ENCODE measurements around the gene TMTC1. TPM values are rescaled to one million over a fixed set of nuclear protein-coding genes. Genes with fewer than 3 reads are reported as not detected.

TMTC1 gene
- polyA plus RNA-seq, 3 donors from 2014 or later = not detected

DNA sequence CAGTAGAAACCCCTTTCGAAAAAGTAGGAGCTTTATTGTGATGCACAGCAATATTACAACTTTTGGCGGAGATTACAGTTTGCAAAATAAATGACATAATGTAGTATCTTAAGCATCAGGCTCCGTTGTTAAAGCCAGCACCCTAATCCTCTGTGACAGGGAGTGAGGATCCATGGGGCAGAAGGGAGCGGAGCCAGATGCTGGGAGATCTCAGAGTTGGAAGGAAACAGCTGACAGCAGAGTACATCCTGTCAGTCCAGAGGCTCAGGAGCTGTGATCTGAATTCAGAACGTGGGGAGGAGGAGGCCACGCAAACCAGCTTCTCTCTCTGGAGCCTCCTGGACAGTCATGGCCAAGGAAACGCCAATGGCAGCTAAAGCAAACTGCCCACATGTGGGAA is 55.7 kb downstream of the TMTC1 start:
- DNase-seq = no peak
- H3K4me1 Mint-ChIP-seq = no peaks in the 10 kb centered on the region
- H3K27me3 Mint-ChIP-seq (ENCODE audit: low read depth in 3 of 3) = peaks cover 0 to 2% (median 0%) of the 10 kb centered on the region in 3 donors
- H3K36me3 Mint-ChIP-seq = no peaks in the 10 kb centered on the region
- peaks cover 0 to 2% (median 0%) of the 10 kb centered on the region in 6 donors for H3K9me3 Mint-ChIP-seq
- H3K4me3 Mint-ChIP-seq = no peak overlapping the region
- H3K27ac Mint-ChIP-seq = no peak overlapping the region

DNA sequence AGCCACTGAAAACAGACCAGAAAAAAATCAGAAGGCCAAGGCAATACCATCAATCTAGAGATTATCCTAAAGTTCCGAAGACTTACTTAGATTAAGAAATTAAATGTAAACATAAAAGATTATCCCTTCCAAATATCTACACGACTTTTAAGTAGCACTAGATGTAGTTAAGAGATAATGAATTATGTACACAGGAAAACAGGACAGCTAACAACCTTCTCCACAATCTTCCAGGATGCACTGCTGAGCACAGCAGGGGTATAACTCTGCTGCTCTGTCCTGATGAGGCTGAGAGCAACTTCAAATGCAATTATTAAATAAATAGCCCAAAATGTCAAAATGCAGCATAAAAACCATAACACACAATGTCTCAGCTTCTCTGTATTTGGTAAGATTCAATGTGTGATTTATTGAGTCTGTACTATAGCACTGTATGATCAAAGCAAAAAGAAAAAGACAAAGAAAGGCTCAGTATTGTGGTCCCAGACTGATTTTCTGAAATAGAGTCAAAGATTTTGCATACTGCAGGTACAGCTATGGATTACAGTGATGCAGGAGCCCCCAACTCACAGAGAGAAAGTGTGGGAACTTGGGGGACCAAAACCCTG is 56.9 kb downstream of the TMTC1 start:
- Mint-ChIP-seq H3K36me3 (no peaks in the 10 kb centered on the region), H3K27me3 (ENCODE audit: low read depth in 3 of 3) (peaks cover 0 to 2% (median 0%) of the 10 kb centered on the region in 3 donors), H3K9me3 (peaks cover 0 to 2% (median 0%) of the 10 kb centered on the region in 6 donors), H3K4me1 (no peaks in the 10 kb centered on the region), H3K4me3 (no peak overlapping the region), H3K27ac (no peak overlapping the region)
- no peak for DNase-seq

DNA sequence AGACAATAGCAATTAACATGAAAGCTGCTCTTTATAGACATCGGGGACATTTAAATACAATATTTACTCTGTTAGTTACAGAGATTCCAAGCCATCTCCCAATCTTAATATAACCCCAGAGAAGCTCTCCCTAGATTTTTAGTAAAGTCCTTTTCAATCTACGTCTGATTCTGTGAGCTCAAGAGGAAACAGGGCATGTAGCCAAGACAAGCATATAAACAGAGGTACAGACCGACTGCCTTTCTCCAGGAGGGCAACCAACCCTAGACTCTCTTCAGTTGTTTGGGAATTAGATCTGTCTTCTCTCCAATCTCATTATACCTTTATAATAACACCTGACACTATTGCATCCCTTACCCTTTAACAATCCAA is 57.4 kb downstream of the TMTC1 start:
- DNase-seq = no peak
- Mint-ChIP-seq H3K27ac (no peak overlapping the region), H3K4me3 (no peak overlapping the region), H3K4me1 (no peaks in the 10 kb centered on the region), H3K36me3 (no peaks in the 10 kb centered on the region), H3K27me3 (ENCODE audit: low read depth in 3 of 3) (peaks cover 0 to 2% (median 0%) of the 10 kb centered on the region in 3 donors), H3K9me3 (peaks cover 0 to 2% (median 0%) of the 10 kb centered on the region in 6 donors)

DNA sequence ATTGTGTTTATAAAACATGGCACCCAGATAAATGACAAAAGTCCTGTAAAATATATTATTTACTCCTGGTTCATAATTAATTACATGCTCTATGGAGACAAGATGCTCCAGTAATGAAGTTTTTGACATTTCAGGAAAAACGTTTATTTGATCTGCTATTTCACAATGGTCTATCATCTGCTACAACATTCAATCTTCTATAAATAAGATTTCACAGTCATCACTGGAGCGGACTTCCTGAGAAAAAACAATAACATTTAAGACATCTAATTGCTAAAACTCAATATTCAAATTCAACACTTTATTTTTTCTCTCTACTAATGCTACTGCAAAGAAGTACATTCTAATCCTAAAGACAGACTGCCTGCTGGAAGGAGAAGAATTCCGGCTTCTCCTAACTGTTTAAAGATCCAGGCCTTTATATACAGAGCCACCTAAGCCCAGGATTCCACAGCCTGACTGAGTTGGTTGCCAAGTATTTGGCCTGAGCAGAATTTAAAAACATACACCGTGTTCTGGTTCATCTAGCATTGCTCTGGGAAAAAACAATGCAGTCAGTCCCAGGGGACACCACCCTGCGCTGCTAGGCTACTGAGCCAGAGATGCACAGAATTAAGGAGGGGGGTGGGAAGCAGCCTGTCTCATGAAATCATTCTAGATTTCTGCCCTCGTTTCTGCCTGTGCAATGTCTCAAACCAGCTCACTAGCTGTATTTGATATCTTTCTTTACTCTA is 58.0 kb downstream of the TMTC1 start:
- no peaks in the 10 kb centered on the region for H3K36me3 Mint-ChIP-seq
- DNase-seq = no peak
- no peaks in the 10 kb centered on the region for H3K4me1 Mint-ChIP-seq
- no peak overlapping the region for H3K27ac Mint-ChIP-seq
- H3K9me3 Mint-ChIP-seq = peaks cover 0 to 2% (median 0%) of the 10 kb centered on the region in 6 donors
- H3K27me3 Mint-ChIP-seq (ENCODE audit: low read depth in 3 of 3) = peaks cover 0 to 2% (median 0%) of the 10 kb centered on the region in 3 donors
- H3K4me3 Mint-ChIP-seq = no peak overlapping the region

DNA sequence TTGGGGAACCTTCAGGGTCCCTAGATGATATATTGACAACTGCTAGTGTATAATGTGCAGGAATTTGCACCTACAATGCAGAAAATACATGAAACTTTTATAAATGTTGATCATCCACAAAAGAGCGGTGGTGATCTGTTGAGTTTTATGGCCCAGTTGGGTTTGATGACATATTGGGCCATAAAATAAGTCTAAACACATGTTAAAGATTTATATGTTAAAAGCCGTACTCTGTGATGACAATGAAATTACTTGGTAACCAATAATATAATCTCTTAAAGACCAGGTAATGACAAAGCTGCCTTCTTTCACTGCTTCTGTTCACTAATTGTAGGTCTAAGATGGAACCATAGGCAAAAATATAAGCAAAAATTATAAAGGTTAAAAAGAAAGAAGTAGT is 61.6 kb downstream of the TMTC1 start:
- DNase-seq = no peak
- H3K27me3 Mint-ChIP-seq (ENCODE audit: low read depth in 3 of 3) = peaks cover 0 to 2% (median 0%) of the 10 kb centered on the region in 3 donors
- H3K27ac Mint-ChIP-seq = no peak overlapping the region
- no peak overlapping the region for H3K4me3 Mint-ChIP-seq
- no peaks in the 10 kb centered on the region for H3K9me3 Mint-ChIP-seq
- H3K36me3 Mint-ChIP-seq = no peaks in the 10 kb centered on the region
- no peaks in the 10 kb centered on the region for H3K4me1 Mint-ChIP-seq

DNA sequence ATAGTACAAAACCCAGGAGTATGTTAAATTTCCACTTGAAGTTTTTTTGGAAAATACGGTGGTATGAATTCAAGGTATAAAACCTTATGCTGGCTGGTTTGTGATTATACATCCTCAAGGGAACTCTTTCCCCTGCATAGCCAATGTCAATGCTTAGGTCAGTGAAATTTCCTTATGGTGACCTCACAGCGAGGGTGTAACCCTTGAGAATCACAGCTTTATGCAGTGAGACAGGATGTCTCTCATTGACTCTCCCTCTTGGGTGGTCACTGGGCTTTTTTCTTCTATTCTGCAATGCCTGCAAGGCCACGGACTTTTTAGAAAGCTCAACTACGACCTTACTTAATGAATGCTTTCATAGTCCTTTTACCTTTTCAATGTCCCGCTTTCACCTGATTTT is 64.4 kb downstream of the TMTC1 start:
- peaks cover 0 to 4% (median 0%) of the 10 kb centered on the region in 3 donors for H3K27me3 Mint-ChIP-seq (ENCODE audit: low read depth in 3 of 3)
- no peak for DNase-seq
- H3K4me3 Mint-ChIP-seq = no peak overlapping the region
- H3K27ac Mint-ChIP-seq = no peak overlapping the region
- no peaks in the 10 kb centered on the region for H3K4me1 Mint-ChIP-seq
- no peaks in the 10 kb centered on the region for H3K9me3 Mint-ChIP-seq
- H3K36me3 Mint-ChIP-seq = no peaks in the 10 kb centered on the region

DNA sequence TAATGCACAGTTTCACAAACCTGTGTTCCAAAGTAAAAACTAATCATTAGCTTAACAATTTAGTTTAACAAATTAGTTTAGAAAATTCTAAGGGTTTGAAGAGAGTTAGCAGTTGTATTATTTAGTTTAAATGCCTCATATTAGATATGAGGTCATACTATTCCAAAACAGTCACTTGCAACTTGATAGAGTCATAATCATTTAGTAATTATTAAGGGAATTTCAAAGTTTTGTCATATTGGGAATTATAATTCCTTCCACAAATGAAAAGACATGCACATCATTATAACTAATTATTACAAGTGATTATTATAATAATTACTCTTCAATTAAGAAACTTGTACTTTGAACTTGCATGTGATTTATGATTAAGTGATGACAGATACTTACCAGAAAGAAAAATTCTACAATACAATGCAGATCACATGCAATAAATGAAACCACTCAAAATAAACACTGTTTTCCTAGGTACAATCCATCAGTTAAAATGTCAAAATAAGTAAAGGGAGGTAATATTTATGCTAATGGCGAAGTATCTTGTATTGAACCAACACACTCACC is 66.1 kb downstream of the TMTC1 start:
- Mint-ChIP-seq H3K4me1 (no peaks in the 10 kb centered on the region), H3K27me3 (ENCODE audit: low read depth in 3 of 3) (peaks cover 0 to 4% (median 0%) of the 10 kb centered on the region in 3 donors), H3K36me3 (no peaks in the 10 kb centered on the region), H3K9me3 (peaks cover 0 to 2% (median 0%) of the 10 kb centered on the region in 6 donors), H3K27ac (no peak overlapping the region), H3K4me3 (no peak overlapping the region)
- no peak for DNase-seq

DNA sequence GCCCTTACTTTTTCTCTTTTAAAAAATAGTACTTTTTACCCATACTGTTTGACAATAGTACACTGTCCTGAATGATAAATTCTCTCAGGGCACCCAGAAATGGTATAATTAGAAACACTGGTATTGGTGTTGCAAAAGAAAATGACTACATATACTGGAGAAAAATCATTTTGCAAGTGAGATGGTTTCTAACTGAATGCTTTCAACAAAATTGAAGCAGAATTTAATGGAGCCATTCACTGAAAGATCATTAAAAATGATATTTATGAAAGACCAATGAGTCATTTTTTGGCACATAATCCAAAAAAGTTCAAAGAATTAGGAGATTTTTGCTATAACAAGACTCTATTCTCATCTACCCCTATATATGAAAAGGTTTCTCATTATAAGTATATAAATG is 68.8 kb downstream of the TMTC1 start:
- Mint-ChIP-seq H3K36me3 (no peaks in the 10 kb centered on the region), H3K9me3 (peaks cover 0 to 2% (median 0%) of the 10 kb centered on the region in 6 donors), H3K27me3 (ENCODE audit: low read depth in 3 of 3) (peaks cover 0 to 4% (median 0%) of the 10 kb centered on the region in 3 donors), H3K4me1 (no peaks in the 10 kb centered on the region), H3K27ac (no peak overlapping the region), H3K4me3 (no peak overlapping the region)
- no peak for DNase-seq

DNA sequence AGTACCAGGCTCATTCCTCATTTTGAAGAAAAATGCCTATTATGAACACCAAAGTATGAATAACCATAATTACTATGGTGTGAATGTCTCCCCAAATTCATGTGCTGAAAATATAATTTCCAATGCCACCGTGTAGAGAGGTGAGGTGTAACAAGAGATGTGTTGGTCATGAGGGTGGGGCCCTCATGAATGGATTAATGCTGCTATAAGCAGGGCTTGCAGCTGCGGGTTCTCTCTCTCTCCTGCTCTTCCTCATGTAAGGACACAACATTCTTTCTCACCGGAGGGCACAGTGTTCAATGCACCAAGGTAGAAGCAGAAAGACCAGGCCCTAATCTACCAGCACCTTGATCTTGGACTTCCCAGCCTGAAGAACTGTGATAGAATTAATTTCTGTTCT is 70.0 kb downstream of the TMTC1 start:
- DNase-seq = no peak
- no peak overlapping the region for H3K4me3 Mint-ChIP-seq
- H3K27ac Mint-ChIP-seq = no peak overlapping the region
- no peaks in the 10 kb centered on the region for H3K36me3 Mint-ChIP-seq
- peaks cover 0 to 2% (median 0%) of the 10 kb centered on the region in 3 donors for H3K27me3 Mint-ChIP-seq (ENCODE audit: low read depth in 3 of 3)
- H3K9me3 Mint-ChIP-seq = peaks cover 0 to 2% (median 0%) of the 10 kb centered on the region in 6 donors
- H3K4me1 Mint-ChIP-seq = no peaks in the 10 kb centered on the region

DNA sequence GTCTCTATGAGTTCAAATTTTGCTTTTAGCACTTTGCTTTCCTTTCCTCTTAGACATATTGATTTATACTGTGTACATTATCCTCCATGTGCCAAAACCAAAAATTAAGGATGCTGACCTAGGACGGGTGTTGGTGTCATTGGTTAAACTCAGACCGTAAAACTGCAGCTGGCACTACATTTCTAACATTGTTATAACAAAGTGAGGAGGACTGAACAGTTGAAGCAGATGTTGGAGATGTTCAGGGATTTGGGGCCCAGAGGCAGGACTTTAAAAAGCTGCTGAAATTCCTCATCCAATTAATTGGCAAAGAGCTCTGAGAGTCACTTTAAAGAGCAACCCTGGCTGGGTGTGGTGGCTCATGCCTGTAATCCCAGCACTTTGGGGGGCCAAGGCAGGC is 72.4 kb downstream of the TMTC1 start:
- no peak for DNase-seq
- Mint-ChIP-seq H3K27ac (no peak overlapping the region), H3K4me1 (no peaks in the 10 kb centered on the region), H3K36me3 (no peaks in the 10 kb centered on the region), H3K9me3 (peaks cover 0 to 4% (median 0%) of the 10 kb centered on the region in 6 donors), H3K4me3 (no peak overlapping the region), H3K27me3 (ENCODE audit: low read depth in 3 of 3) (peaks cover 0 to 2% (median 2%) of the 10 kb centered on the region in 3 donors)

DNA sequence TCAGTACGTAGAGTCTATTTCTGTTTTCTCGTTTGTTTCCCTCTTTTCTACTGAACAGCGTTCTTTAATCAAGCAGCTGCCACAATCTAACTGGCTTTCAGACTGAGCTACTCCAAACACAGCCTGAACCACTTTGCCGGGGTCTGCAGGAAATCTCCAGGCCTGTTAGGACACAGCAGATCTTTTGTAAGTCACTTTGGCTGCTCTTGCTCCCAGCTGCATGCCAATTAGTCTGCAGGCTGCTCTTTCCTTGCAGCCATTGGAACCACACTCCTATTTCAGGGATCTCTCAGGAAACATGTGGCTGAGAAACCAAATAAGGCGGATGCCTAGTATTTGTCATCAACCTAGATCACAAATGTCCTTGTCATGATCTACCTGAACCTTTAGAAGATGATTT is 73.6 kb downstream of the TMTC1 start:
- peaks cover 0 to 4% (median 0%) of the 10 kb centered on the region in 6 donors for H3K9me3 Mint-ChIP-seq
- no peak overlapping the region for H3K27ac Mint-ChIP-seq
- DNase-seq = no peak

DNA sequence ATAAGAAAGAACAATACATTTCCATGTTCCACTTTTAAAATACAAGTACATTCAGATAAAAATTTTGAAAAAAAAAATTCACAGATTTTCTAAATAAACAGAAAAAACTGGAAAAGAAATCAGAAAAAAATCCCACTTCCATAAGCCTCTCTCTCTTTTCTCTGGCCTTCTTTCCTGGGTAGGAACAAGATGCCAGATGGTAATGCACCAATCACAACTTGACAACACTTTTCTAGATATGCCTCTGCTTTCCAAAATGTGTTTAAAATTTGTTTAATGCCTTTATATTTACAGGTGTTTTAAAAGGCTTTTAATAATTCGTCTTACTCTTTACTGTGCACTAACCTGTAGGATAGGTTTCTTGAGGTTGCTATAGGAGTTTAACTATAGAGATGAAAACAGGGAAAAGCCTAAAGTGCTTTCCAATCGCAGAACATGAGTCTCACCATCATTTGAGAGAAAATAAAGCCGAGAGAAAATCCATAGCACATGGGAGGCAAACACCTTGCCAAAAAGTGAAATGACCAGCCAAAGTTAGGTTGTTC is 74.2 kb downstream of the TMTC1 start:
- no peaks in the 10 kb centered on the region for H3K4me1 Mint-ChIP-seq
- H3K36me3 Mint-ChIP-seq = no peaks in the 10 kb centered on the region
- no peak for DNase-seq
- peaks cover 0 to 2% (median 0%) of the 10 kb centered on the region in 3 donors for H3K27me3 Mint-ChIP-seq (ENCODE audit: low read depth in 3 of 3)
- no peak overlapping the region for H3K4me3 Mint-ChIP-seq
- H3K9me3 Mint-ChIP-seq = peaks cover 0 to 4% (median 0%) of the 10 kb centered on the region in 6 donors
- H3K27ac Mint-ChIP-seq = no peak overlapping the region

More for the DNA sequence above, 73.6 kb downstream of the TMTC1 start:
- no peak overlapping the region for H3K4me3 Mint-ChIP-seq
- H3K4me1 Mint-ChIP-seq = no peaks in the 10 kb centered on the region
- no peaks in the 10 kb centered on the region for H3K36me3 Mint-ChIP-seq
- peaks cover 0 to 2% (median 0%) of the 10 kb centered on the region in 3 donors for H3K27me3 Mint-ChIP-seq (ENCODE audit: low read depth in 3 of 3)

DNA sequence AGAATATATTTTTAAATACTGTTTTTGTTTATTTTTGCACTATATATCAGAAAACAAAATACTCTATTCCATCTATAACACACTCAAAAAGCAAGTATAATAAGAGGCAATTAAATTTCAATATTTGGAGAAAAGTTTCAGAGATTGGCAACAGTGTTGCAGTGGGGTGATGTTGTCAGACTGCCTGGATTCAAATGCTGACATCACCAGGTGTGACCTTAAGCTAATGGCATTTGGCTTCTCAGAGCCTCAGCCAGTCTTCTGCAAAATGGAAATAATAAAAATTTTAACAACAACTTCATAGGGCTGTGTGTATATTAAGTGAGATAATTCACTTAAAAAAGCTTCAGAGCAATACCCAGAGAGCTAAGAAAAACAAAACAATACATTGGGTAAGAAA is 74.7 kb downstream of the TMTC1 start:
- peaks cover 0 to 4% (median 0%) of the 10 kb centered on the region in 6 donors for H3K9me3 Mint-ChIP-seq
- H3K4me1 Mint-ChIP-seq = no peaks in the 10 kb centered on the region
- no peak for DNase-seq
- H3K36me3 Mint-ChIP-seq = no peaks in the 10 kb centered on the region
- no peak overlapping the region for H3K27ac Mint-ChIP-seq
- no peak overlapping the region for H3K4me3 Mint-ChIP-seq
- peaks cover 0 to 2% (median 0%) of the 10 kb centered on the region in 3 donors for H3K27me3 Mint-ChIP-seq (ENCODE audit: low read depth in 3 of 3)

DNA sequence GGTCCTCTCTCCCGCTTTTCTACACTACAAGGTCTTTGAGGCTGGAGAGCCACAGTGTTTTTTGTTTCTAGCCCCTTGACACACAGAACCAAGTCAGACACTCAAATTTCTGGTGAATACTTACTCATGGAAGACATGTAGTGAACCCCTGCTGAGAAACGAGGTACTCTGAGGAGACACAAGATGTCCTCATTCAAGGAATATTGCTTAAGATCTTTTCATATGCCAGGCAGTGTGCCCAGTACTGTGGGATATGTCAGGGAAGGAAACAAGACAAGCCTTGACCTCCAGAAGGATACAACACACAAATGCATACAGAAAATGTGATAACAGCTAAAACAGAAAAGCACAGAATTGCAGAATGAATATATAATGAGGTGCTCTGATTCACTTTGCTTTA is 75.9 kb downstream of the TMTC1 start:
- Mint-ChIP-seq H3K4me1 (no peaks in the 10 kb centered on the region), H3K27me3 (ENCODE audit: low read depth in 3 of 3) (peaks cover 0 to 2% (median 0%) of the 10 kb centered on the region in 3 donors), H3K27ac (no peak overlapping the region), H3K36me3 (no peaks in the 10 kb centered on the region), H3K4me3 (no peak overlapping the region), H3K9me3 (peaks cover 0 to 4% (median 0%) of the 10 kb centered on the region in 6 donors)
- no peak for DNase-seq

Measured in immature natural killer cell (primary cell).